GM12874 (cell line): ENCODE results near the gene NEK6.

Experiments
- TF ChIP-seq, protein P1 (sequence below): IDR thresholded peaks from 2 replicates; pipeline ENCODE4 v1.5.1; 2011; ENCODE audit warnings: low read depth, mild to moderate bottlenecking, control low read depth, low read length, moderate library complexity; ENCODE audit not compliant: insufficient read depth

The NEK6 gene

GRCh38 chr9:124358631-124359030 lies 100.9 kb downstream of the NEK6 start:
- TF ChIP-seq, protein P1, sequence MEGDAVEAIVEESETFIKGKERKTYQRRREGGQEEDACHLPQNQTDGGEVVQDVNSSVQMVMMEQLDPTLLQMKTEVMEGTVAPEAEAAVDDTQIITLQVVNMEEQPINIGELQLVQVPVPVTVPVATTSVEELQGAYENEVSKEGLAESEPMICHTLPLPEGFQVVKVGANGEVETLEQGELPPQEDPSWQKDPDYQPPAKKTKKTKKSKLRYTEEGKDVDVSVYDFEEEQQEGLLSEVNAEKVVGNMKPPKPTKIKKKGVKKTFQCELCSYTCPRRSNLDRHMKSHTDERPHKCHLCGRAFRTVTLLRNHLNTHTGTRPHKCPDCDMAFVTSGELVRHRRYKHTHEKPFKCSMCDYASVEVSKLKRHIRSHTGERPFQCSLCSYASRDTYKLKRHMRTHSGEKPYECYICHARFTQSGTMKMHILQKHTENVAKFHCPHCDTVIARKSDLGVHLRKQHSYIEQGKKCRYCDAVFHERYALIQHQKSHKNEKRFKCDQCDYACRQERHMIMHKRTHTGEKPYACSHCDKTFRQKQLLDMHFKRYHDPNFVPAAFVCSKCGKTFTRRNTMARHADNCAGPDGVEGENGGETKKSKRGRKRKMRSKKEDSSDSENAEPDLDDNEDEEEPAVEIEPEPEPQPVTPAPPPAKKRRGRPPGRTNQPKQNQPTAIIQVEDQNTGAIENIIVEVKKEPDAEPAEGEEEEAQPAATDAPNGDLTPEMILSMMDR: no peak

DNA sequence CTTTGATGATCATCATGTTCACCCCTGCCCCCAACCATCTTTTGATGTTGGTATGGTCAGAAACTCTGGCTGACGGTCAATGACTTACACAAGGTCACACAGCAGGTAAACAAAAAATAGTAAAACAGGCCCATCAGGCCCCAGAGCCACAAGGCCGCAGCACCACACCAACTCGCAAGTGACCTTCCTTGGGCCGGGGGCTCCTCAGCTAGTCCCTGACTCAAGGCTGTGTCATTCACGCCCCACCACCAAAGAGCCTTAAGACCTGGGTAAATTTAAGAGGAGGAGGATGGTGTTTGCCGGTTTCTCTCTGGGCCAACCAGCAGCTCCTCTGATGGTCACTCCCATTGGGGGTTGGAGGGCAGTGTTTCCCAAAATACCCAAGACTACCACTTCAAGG lies 101.7 kb downstream of the NEK6 start:
- TF ChIP-seq, protein P1: no peak

DNA sequence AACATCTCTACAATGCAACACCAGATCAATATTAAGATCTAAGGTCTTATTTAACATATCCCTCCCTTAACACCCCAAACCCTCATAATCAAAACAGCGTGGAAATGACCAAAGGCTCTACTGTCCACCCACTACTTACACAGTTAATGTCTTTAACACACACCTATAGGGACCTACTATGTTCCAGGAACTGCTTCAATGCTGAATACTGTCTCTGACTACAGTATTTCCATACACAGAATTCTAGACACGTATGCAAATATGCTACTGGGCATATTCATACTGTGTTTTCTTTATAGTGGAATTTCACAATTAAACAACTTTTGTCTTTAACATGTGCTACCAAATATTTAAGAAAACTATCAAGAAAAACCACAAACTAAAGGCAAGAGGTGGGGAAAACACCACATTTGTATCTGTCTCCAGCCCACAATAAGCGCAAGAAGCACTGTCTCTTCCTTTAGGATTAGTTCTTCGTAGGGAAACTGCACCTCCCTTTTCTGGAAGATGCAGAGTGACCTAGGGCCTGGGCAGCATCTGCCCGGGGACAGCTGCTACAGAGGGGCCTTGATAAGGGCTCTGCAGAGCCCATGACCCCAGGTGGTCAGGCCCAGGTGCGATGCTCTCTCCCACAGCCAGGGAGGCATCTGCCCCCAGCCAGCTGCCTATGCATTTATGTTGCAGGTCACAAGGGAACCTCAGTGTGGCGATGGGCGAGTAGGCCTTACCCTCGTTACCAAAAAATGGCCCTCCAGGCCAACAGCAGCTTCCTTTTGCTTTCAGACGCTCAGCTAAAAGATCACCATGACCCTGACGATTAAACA lies 102.3 kb downstream of the NEK6 start:
- TF ChIP-seq, protein P1: no peak

- TF ChIP-seq, protein P1: no peak
Measured at GRCh38 chr9:124361128-124361527, 103.4 kb downstream of the NEK6 start.

DNA sequence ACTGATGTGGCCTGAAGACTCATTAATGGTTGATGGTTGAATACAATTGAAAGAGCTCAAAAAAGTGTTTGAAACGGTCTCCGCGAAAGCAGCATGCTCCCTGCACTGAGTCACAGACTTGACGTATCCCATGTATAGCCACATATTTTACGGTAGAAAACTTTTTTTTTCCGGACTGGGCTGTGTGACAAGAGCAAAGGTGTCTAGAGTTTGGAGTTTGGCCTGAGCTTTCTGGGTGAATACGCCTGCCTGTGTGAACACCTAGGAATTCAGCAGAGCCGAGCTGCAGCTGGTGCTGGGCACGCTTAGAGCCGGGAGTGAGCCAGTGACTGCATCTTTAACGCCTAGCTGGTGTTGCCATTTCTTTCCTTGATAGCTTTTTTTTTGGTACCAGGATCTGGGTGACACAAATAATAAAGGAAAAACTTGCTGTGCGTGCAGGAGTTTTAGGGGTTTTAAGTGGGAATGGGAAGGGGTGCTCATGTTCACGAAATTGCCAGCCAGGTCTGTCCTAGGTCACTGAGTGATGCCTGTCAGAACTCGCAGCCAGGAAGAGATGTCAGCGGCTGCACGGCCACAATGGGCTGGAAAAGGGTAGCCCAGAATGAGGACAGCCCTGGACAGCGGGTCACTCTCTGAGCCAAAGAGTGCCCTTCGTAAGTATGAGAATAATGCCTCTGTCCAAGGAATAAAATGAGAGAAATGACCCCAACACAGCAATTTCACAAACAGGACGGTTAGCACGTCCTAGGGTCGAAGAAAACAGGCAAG lies 105.8 kb downstream of the NEK6 start:
- TF ChIP-seq, protein P1: no peak

DNA sequence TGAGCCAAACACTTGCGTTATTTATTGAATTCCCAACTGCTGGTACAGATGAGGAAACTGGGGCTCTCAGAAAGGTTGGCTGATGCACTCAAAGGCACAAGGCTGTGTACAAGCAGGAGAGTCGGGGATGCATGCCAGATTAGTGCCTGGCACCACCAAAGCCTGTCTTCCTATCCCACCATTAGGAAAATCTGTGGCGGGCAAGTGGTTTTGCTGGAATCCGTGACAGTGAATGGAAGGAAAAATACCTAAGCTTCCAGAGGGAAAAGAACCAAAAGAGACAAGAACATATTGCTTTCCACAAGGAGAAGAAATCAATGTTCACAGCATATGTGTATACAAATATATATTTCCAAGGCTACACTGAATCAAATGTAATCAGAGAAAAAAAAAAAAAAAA lies 106.4 kb downstream of the NEK6 start:
- TF ChIP-seq, protein P1: no peak

GRCh38 chr9:124365036-124365435 lies 107.3 kb downstream of the NEK6 start:
- TF ChIP-seq, protein P1: no peak
